Measurements from ENCODE around the gene TLE4. TPM values are rescaled to one million over a fixed set of nuclear protein-coding genes. Genes with fewer than 3 reads are reported as not detected.

TLE4 gene
- total and polyA plus RNA-seq, 4 donors = 33.4 to 57.9 (median 50.2) TPM

DNA sequence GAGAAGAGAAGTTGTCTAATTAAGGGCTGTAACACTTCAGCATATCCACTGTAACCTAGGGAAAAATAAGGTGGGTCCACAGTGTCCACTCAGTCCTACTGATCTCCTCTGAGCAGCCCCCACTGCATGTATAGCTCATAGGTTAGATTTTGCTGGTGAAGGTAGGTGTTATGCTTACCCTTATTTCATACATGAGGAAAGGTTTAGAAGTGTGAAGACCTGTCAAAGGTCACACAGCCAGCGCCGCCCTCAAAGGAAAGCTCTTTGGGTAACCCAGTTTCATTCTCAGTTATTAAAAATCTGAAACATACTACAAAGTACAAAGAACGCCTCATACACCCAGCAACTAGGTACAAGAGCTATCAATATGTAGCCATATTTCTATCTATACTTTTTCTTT is 87.2 kb downstream of the TLE4 start:
- Histone ChIP-seq H3K9me3 (ENCODE audit: control insufficient read depth, insufficient read depth, low read length) (no peaks in the 10 kb centered on the region), H3K36me3 (ENCODE audit: control insufficient read depth, insufficient read depth, low read length) (no peaks in the 10 kb centered on the region), H3K27ac (ENCODE audit: low read depth, low read length) (no peak overlapping the region), H3K4me1 (ENCODE audit: control insufficient read depth, insufficient read depth, low read length) (peaks cover 9% of the 10 kb centered on the region), H3K27me3 (ENCODE audit: control insufficient read depth, insufficient read depth, low read length) (no peaks in the 10 kb centered on the region), H3K4me3 (ENCODE audit: low read depth, low read length) (no peak overlapping the region)
- no peak for DNase-seq (ENCODE audit: low read depth in 4 of 6, low spot score in 6 of 6)
- WGBS (ENCODE audit: insufficient coverage) = no CpG with 5 or more reads among the region's 3 CpGs

- H3K4me1 ChIP-seq (ENCODE audit: control insufficient read depth, insufficient read depth, low read length) = peaks cover 12% of the 10 kb centered on the region
- WGBS (ENCODE audit: insufficient coverage) = no CpG with 5 or more reads among the region's 7 CpGs
- no peaks in the 10 kb centered on the region for H3K27me3 ChIP-seq (ENCODE audit: control insufficient read depth, insufficient read depth, low read length)
- no peak overlapping the region for H3K27ac ChIP-seq (ENCODE audit: low read depth, low read length)
- peak in 2 of 6 donors; percentile 41 to 71 for DNase-seq (ENCODE audit: low read depth in 4 of 6, low spot score in 6 of 6)
- no peaks in the 10 kb centered on the region for H3K9me3 ChIP-seq (ENCODE audit: control insufficient read depth, insufficient read depth, low read length)
- H3K4me3 ChIP-seq (ENCODE audit: low read depth, low read length) = no peak overlapping the region
- no peaks in the 10 kb centered on the region for H3K36me3 ChIP-seq (ENCODE audit: control insufficient read depth, insufficient read depth, low read length)
These were observed 88.8 kb downstream of the TLE4 start for GRCh38 chr9:79660615-79661014.

DNA sequence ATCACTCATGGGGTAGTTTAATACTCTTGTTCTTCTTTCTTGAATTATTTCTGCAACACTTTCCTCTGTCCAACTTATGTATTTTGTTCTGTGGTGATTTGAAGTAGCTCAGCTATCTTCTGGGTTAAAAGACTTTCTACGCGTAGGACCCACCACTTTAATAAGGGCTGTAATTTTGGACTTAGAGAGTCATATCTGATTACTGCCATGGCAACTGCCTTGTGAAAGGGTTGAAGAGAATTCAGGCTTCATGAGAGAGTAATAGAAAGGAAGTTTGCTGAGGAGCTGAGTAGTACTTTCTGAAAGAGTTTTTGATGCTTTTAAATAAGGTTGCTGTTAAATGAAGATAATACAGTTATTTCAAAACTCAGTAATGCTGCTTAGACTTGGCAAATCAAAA is 89.5 kb downstream of the TLE4 start:
- WGBS (ENCODE audit: insufficient coverage) = no CpG with 5 or more reads among the region's 2 CpGs

DNA sequence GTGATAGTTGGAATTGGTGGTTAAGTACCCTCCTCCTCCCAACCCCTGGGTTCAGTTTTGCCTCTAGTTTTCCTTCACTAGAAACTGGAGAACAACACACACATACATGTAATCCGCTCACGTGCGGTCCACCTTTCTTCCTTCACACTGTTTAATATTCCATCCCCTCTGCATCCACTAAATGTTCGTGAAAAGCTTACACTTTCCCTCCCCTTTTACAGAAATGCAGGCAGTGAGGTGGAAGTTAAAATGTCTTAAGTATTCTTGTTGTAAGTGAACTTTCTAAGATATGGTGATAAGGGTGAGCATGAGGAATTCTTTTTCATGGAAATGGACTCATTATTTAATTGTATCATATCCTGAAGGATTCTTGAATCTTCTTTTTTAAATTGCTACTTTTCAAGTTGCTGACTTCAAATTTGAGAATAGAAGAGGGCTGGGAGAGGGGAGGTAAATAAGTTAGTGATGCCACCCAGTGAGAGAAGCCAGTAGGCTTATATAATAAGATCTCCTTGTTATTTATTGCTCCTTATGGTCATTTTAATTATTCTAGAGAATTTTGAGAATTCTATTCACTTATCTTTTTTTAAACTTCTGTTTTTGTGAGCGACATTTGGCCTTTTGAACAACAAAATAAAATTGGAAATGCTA is 90.2 kb downstream of the TLE4 start:
- WGBS (ENCODE audit: insufficient coverage) = 20% methylated on average over 1 of the region's 5 CpGs
- Histone ChIP-seq H3K4me3 (ENCODE audit: low read depth, low read length) (no peak overlapping the region), H3K9me3 (ENCODE audit: control insufficient read depth, insufficient read depth, low read length) (no peaks in the 10 kb centered on the region), H3K4me1 (ENCODE audit: control insufficient read depth, insufficient read depth, low read length) (peaks cover 19% of the 10 kb centered on the region), H3K27me3 (ENCODE audit: control insufficient read depth, insufficient read depth, low read length) (no peaks in the 10 kb centered on the region), H3K27ac (ENCODE audit: low read depth, low read length) (peak overlapping the region; percentile 10), H3K36me3 (ENCODE audit: control insufficient read depth, insufficient read depth, low read length) (no peaks in the 10 kb centered on the region)
- DNase-seq (ENCODE audit: low read depth in 4 of 6, low spot score in 6 of 6) = peak in 2 of 6 donors; percentile 52 to 63

More for the DNA sequence above, 89.5 kb downstream of the TLE4 start:
- Histone ChIP-seq H3K9me3 (ENCODE audit: control insufficient read depth, insufficient read depth, low read length) (no peaks in the 10 kb centered on the region), H3K27ac (ENCODE audit: low read depth, low read length) (no peak overlapping the region), H3K4me1 (ENCODE audit: control insufficient read depth, insufficient read depth, low read length) (peaks cover 15% of the 10 kb centered on the region), H3K27me3 (ENCODE audit: control insufficient read depth, insufficient read depth, low read length) (no peaks in the 10 kb centered on the region), H3K36me3 (ENCODE audit: control insufficient read depth, insufficient read depth, low read length) (no peaks in the 10 kb centered on the region), H3K4me3 (ENCODE audit: low read depth, low read length) (no peak overlapping the region)
- peak in 1 of 6 donors; percentile 21 for DNase-seq (ENCODE audit: low read depth in 4 of 6, low spot score in 6 of 6)

DNA sequence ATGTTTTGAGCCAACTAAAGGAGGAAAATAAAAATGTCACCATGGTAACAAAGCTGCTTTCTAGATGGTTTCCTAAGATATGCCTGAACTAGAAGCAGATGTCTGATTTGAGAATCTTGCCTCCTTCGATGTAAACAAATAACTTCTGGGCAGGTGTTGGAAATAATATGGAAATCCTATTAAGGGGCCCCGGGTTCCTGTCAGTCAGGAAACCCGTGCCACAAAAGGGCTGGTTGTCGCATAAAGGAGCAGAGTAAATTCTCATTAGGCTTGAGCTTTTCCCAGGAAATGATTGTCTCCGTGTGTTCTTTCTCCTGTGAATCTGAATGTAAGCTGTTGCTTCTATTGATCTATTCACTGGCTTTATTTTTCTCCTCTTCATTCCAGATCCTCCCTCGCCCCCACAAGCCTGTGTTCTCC is 90.8 kb downstream of the TLE4 start:
- WGBS (ENCODE audit: insufficient coverage) = 6% methylated on average over 4 of the region's 6 CpGs
- DNase-seq (ENCODE audit: low read depth in 4 of 6, low spot score in 6 of 6) = peak in 2 of 6 donors; percentile 75 to 81
- no peaks in the 10 kb centered on the region for H3K27me3 ChIP-seq (ENCODE audit: control insufficient read depth, insufficient read depth, low read length)
- H3K9me3 ChIP-seq (ENCODE audit: control insufficient read depth, insufficient read depth, low read length) = no peaks in the 10 kb centered on the region
- H3K36me3 ChIP-seq (ENCODE audit: control insufficient read depth, insufficient read depth, low read length) = no peaks in the 10 kb centered on the region
- H3K4me3 ChIP-seq (ENCODE audit: low read depth, low read length) = no peak overlapping the region
- H3K4me1 ChIP-seq (ENCODE audit: control insufficient read depth, insufficient read depth, low read length) = peaks cover 21% of the 10 kb centered on the region
- peak overlapping the region; percentile 10 for H3K27ac ChIP-seq (ENCODE audit: low read depth, low read length)

DNA sequence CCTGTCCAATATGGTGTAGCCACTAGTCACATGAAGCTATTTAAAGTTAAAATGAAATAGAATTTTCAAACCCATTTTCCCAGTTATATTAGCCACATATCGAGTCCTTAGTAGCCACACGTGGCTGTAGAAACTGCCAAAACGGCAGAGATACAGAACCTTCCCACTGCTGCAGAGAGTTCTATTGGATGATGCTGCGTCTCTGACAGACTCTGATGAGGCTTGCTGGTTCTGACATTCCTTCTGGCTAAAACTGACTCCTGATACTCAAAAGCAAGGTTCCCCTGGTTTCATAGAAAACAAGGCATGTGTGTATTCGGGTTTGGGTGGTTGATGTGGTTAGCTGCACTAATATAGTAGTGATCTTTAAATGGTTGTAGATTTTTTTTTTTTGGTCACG is 91.5 kb downstream of the TLE4 start:
- WGBS (ENCODE audit: insufficient coverage) = 19% methylated on average over 4 of the region's 6 CpGs
- Histone ChIP-seq H3K36me3 (ENCODE audit: control insufficient read depth, insufficient read depth, low read length) (no peaks in the 10 kb centered on the region), H3K27ac (ENCODE audit: low read depth, low read length) (no peak overlapping the region), H3K27me3 (ENCODE audit: control insufficient read depth, insufficient read depth, low read length) (no peaks in the 10 kb centered on the region), H3K4me3 (ENCODE audit: low read depth, low read length) (no peak overlapping the region), H3K4me1 (ENCODE audit: control insufficient read depth, insufficient read depth, low read length) (peaks cover 21% of the 10 kb centered on the region), H3K9me3 (ENCODE audit: control insufficient read depth, insufficient read depth, low read length) (no peaks in the 10 kb centered on the region)
- peak in 2 of 6 donors; percentile 41 to 77 for DNase-seq (ENCODE audit: low read depth in 4 of 6, low spot score in 6 of 6)

- Histone ChIP-seq H3K27me3 (ENCODE audit: control insufficient read depth, insufficient read depth, low read length) (no peaks in the 10 kb centered on the region), H3K4me1 (ENCODE audit: control insufficient read depth, insufficient read depth, low read length) (peaks cover 21% of the 10 kb centered on the region), H3K27ac (ENCODE audit: low read depth, low read length) (no peak overlapping the region), H3K4me3 (ENCODE audit: low read depth, low read length) (no peak overlapping the region), H3K36me3 (ENCODE audit: control insufficient read depth, insufficient read depth, low read length) (no peaks in the 10 kb centered on the region), H3K9me3 (ENCODE audit: control insufficient read depth, insufficient read depth, low read length) (no peaks in the 10 kb centered on the region)
- WGBS (ENCODE audit: insufficient coverage) = 9% methylated on average over 11 of the region's 13 CpGs
- peak in 3 of 6 donors; percentile 64 to 95 (median 80) for DNase-seq (ENCODE audit: low read depth in 4 of 6, low spot score in 6 of 6)
These were observed 92.1 kb downstream of the TLE4 start for GRCh38 chr9:79663878-79664277.

GRCh38 chr9:79664375-79664831 is 92.6 kb downstream of the TLE4 start:
- Histone ChIP-seq H3K36me3 (ENCODE audit: control insufficient read depth, insufficient read depth, low read length) (no peaks in the 10 kb centered on the region), H3K9me3 (ENCODE audit: control insufficient read depth, insufficient read depth, low read length) (no peaks in the 10 kb centered on the region), H3K4me3 (ENCODE audit: low read depth, low read length) (no peak overlapping the region), H3K4me1 (ENCODE audit: control insufficient read depth, insufficient read depth, low read length) (peaks cover 21% of the 10 kb centered on the region), H3K27ac (ENCODE audit: low read depth, low read length) (no peak overlapping the region), H3K27me3 (ENCODE audit: control insufficient read depth, insufficient read depth, low read length) (no peaks in the 10 kb centered on the region)
- 40% methylated on average over 4 of the region's 5 CpGs for WGBS (ENCODE audit: insufficient coverage)
- peak in 2 of 6 donors; percentile 55 to 66 for DNase-seq (ENCODE audit: low read depth in 4 of 6, low spot score in 6 of 6)

DNA sequence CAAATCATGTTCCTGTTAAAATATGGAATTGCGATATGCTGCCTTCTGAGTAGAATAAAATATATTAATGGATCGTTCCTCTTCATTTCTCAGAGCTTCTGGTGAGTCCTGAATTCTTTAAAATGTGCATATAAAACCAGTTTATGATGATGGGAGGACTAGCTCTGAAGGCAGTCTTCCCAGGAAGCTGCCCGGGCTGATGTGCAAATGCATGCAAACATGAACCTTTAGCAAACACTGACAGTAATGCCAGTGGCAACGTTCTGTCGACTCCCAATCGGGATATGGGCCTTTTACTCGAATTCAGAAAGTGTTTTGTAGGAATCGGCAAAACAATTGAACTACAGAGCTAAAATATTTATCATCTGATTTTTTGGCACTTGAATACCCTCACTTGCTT is 93.6 kb downstream of the TLE4 start:
- Histone ChIP-seq H3K4me3 (ENCODE audit: low read depth, low read length) (no peak overlapping the region), H3K4me1 (ENCODE audit: control insufficient read depth, insufficient read depth, low read length) (peaks cover 21% of the 10 kb centered on the region)
- WGBS (ENCODE audit: insufficient coverage) = 63% methylated on average over 1 of the region's 8 CpGs

DNA sequence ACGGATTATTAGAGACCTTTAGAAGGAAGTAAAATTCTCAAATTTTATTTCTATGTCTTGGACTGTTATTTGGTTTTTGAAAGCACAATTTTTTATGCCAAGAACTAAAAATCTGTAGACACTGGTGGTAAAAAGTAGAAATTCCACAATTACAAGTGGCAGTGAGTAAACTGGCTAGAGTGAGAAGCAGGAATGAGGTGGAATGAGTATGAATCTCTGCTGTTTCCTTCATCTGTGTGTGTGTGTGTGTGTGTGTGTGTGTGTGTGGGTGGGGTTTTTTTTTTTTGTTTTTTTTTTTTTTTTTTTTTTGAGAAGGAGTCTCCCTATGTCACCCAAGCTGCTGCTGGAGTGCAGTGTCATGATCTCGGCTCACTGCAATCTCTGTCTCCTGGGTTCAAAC is 94.2 kb downstream of the TLE4 start:
- Histone ChIP-seq H3K27ac (ENCODE audit: low read depth, low read length) (no peak overlapping the region), H3K36me3 (ENCODE audit: control insufficient read depth, insufficient read depth, low read length) (no peaks in the 10 kb centered on the region), H3K4me1 (ENCODE audit: control insufficient read depth, insufficient read depth, low read length) (peaks cover 21% of the 10 kb centered on the region), H3K4me3 (ENCODE audit: low read depth, low read length) (no peak overlapping the region), H3K27me3 (ENCODE audit: control insufficient read depth, insufficient read depth, low read length) (no peaks in the 10 kb centered on the region), H3K9me3 (ENCODE audit: control insufficient read depth, insufficient read depth, low read length) (no peaks in the 10 kb centered on the region)
- DNase-seq (ENCODE audit: low read depth in 4 of 6, low spot score in 6 of 6) = no peak
- 100% methylated on average over 1 of the region's 2 CpGs for WGBS (ENCODE audit: insufficient coverage)

More for the DNA sequence above, 93.6 kb downstream of the TLE4 start:
- Histone ChIP-seq H3K9me3 (ENCODE audit: control insufficient read depth, insufficient read depth, low read length) (no peaks in the 10 kb centered on the region), H3K36me3 (ENCODE audit: control insufficient read depth, insufficient read depth, low read length) (no peaks in the 10 kb centered on the region), H3K27me3 (ENCODE audit: control insufficient read depth, insufficient read depth, low read length) (no peaks in the 10 kb centered on the region), H3K27ac (ENCODE audit: low read depth, low read length) (no peak overlapping the region)
- no peak for DNase-seq (ENCODE audit: low read depth in 4 of 6, low spot score in 6 of 6)
